Suprapubic skin (tissue), 4 donors: ENCODE results near the gene SCN1B. TPM values are rescaled to one million over a fixed set of nuclear protein-coding genes. Genes with fewer than 3 reads are reported as not detected.

ENCODE experiments used
- DNase-seq, 2 donors: peaks; one replicate each; pipeline ENCODE4 v3.0.0-alpha.2; 2019; ENCODE audit warnings: low spot score in 2 of 2
- H3K27ac ChIP-seq: fragments of 200-600 bp; sonication (generic); one replicate; pipeline ENCODE4 v1.5.1; 2019
- H3K27me3 ChIP-seq: fragments of 200-600 bp; sonication (generic); one replicate; pipeline ENCODE4 v1.5.1; 2019
- H3K36me3 ChIP-seq: fragments of 200-600 bp; sonication (generic); one replicate; pipeline ENCODE4 v1.5.1; 2019
- H3K4me1 ChIP-seq: fragments of 200-600 bp; sonication (generic); one replicate; pipeline ENCODE4 v1.5.1; 2019
- H3K4me3 ChIP-seq: fragments of 200-600 bp; sonication (generic); one replicate; pipeline ENCODE4 v1.5.1; 2019; ENCODE audit warnings: mild to moderate bottlenecking
- H3K9me3 ChIP-seq: fragments of 200-600 bp; sonication (generic); one replicate; pipeline ENCODE4 v1.5.1; 2019
- EP300 ChIP-seq: sonication (generic); formaldehyde crosslinking; IDR thresholded peaks from one replicate; pipeline ENCODE4 v1.6.1; 2017; ENCODE audit warnings: antibody characterized with exemption
- POLR2A ChIP-seq, 2 donors: fragments of 450-650 bp; IDR thresholded peaks; one replicate each; pipeline ENCODE4 v1.6.1; 2017; ENCODE audit warnings: antibody characterized with exemption in 2 of 2, mild to moderate bottlenecking in 2 of 2, moderate library complexity in 2 of 2
- POLR2AphosphoS5 ChIP-seq, 3 donors: sonication (generic); formaldehyde crosslinking; IDR thresholded peaks; one replicate each; pipeline ENCODE4 v1.6.1; 2017; ENCODE audit warnings: antibody characterized with exemption in 3 of 3
- WGBS: methylation state at CpG from one replicate; pipeline ENCODE4 v1.1.5; 2018; 5-methylcytosine and 5-hydroxymethylcytosine counted together
- total RNA-seq, 4 donors: library from RNA; depleted of rRNA; stranded (reverse); fragments of >200 nt; gene quantifications; one replicate each; pipeline ENCODE4 v1.1.0, GENCODE V29; 2016
- TF ChIP-seq, protein P1 (sequence below), 2 donors: fragments of 200-600 bp in 1 of 2; fragments of 450-650 bp in 1 of 2; sonication (generic) in 1 of 2; IDR thresholded peaks; one replicate each; pipeline ENCODE4 v1.5.1; 2016 to 2019; ENCODE audit warnings: antibody characterized with exemption in 2 of 2, mild to moderate bottlenecking in 1 of 2, moderate library complexity in 1 of 2

The SCN1B gene
- total RNA-seq, 4 donors from 2014 or later, result 1.4 to 4.3 (median 2.9) TPM

DNA sequence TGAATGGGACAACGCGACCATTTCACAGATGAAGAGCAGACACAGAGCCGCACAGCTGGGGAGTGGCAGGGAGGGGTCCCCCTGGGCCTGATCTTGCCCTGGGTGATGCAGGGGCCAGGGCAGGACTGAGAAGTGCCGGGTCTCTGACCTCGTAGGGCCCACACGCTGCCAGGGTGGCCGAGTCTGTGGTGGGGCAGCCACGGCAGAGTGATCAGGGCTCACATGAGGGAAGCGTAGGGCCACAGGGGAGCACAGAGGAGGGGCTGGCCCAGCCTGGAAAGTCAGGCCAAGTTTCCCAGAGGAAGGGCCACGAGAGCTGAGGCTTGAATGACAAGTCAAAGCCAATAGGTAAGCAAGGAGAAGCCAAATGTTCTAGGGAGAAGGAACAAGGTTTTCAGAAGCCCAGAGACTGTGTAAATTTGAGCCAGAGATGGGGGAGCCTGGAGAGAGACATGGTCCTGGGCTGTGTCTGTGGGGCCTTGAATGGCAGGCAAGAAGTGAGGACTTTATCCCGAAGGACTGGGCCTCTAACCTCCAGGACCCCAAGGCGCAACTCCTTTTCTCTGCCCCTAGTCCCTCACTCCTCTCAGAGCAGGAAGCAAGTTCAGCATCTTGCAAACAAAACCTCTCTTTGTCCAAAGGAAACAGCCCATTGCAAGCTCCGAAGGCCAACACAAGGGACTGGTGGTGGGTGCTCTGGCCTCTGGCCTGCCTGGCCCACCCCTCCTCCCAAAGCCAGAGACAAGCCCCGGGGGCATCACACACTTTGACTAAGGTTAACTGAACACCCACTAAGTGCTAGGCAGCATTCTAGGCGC is 53.6 kb downstream of the SCN1B start:
- no peaks in the 10 kb centered on the region for H3K36me3 ChIP-seq
- TF ChIP-seq POLR2AphosphoS5 (IDR thresholded peaks at IDR 0.05), result no peak
- TF ChIP-seq, protein P1, sequence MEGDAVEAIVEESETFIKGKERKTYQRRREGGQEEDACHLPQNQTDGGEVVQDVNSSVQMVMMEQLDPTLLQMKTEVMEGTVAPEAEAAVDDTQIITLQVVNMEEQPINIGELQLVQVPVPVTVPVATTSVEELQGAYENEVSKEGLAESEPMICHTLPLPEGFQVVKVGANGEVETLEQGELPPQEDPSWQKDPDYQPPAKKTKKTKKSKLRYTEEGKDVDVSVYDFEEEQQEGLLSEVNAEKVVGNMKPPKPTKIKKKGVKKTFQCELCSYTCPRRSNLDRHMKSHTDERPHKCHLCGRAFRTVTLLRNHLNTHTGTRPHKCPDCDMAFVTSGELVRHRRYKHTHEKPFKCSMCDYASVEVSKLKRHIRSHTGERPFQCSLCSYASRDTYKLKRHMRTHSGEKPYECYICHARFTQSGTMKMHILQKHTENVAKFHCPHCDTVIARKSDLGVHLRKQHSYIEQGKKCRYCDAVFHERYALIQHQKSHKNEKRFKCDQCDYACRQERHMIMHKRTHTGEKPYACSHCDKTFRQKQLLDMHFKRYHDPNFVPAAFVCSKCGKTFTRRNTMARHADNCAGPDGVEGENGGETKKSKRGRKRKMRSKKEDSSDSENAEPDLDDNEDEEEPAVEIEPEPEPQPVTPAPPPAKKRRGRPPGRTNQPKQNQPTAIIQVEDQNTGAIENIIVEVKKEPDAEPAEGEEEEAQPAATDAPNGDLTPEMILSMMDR (IDR thresholded peaks at IDR 0.05), result no peak
- no peak for TF ChIP-seq EP300
- TF ChIP-seq POLR2A (IDR thresholded peaks at IDR 0.05), result no peak
- H3K27me3 ChIP-seq, result no peaks in the 10 kb centered on the region
- H3K9me3 ChIP-seq, result no peaks in the 10 kb centered on the region
- H3K4me1 ChIP-seq, result no peaks in the 10 kb centered on the region
- no peak overlapping the region for H3K4me3 ChIP-seq
- 81% methylated on average over 11 of the region's 15 CpGs for WGBS
- DNase-seq, result no peak
- no peak overlapping the region for H3K27ac ChIP-seq

DNA sequence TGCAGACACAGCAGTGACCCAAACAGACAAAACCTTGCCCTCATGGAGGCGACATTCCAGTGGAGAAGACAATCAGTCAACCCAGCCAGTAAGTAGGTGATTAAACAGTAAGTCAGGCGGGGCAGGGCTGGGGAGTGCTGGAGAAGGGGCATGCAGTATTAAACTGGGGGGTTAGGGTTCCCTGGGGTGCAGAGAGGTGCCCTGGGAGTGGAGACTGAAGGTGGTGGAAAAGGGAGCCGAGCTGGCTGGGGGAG is 54.2 kb downstream of the SCN1B start:
- TF ChIP-seq POLR2AphosphoS5 (IDR thresholded peaks at IDR 0.05) (no peak), POLR2A (IDR thresholded peaks at IDR 0.05) (no peak), EP300 (no peak)
- TF ChIP-seq, protein P1 (IDR thresholded peaks at IDR 0.05), result no peak
- no peak overlapping the region for H3K27ac ChIP-seq
- H3K4me3 ChIP-seq, result no peak overlapping the region
- 93% methylated on average over 3 of the region's 3 CpGs for WGBS
- H3K27me3 ChIP-seq, result no peaks in the 10 kb centered on the region
- no peaks in the 10 kb centered on the region for H3K36me3 ChIP-seq
- H3K9me3 ChIP-seq, result no peaks in the 10 kb centered on the region
- H3K4me1 ChIP-seq, result no peaks in the 10 kb centered on the region
- no peak for DNase-seq

DNA sequence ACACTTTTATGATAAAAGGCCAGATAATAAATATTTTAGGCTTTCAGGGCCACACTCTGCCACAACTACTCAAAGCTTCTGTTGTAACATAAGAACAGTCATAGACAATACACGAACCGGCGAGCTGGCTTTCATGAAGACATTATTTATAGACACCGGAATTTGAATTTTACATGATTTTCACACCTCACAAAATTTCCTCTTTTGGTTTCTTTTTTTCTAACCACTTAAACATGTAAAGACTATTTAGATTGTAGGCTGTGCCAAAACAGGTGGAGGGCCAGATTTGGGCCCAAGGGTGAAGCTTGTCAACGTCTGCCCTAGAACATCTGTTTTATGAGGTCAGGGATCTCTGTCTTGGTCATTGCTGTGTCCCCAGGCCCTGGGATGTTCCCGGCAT is 55.7 kb downstream of the SCN1B start:
- no peaks in the 10 kb centered on the region for H3K36me3 ChIP-seq
- TF ChIP-seq, protein P1 (IDR thresholded peaks at IDR 0.05), result no peak
- TF ChIP-seq POLR2A (IDR thresholded peaks at IDR 0.05) (no peak), EP300 (no peak), POLR2AphosphoS5 (IDR thresholded peaks at IDR 0.05) (no peak)
- no peaks in the 10 kb centered on the region for H3K27me3 ChIP-seq
- no peak for DNase-seq
- WGBS, result 77% methylated on average over 6 of the region's 6 CpGs
- H3K4me3 ChIP-seq, result no peak overlapping the region
- peaks cover 4% of the 10 kb centered on the region for H3K4me1 ChIP-seq
- no peaks in the 10 kb centered on the region for H3K9me3 ChIP-seq
- no peak overlapping the region for H3K27ac ChIP-seq

DNA sequence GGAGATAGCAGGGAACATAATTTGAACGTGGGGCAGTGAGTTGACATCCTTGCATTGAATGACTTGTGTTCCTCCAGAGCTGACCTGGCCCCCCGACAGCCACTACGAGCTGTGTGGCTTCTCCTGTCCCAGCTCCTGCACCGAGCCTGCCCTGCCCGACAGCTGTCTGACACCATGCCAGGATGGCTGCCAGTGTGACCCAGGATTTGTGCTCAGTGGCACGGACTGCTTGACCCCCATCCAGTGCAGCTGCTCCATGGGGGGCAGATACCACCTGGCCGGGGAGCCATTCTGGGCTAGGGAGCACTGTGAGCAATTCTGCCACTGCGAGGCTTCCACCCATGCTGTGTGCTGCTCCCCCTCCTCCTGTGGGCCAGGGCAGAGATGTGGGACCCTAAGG is 56.2 kb downstream of the SCN1B start:
- Histone ChIP-seq H3K4me3 (no peak overlapping the region), H3K4me1 (peaks cover 7% of the 10 kb centered on the region), H3K27ac (no peak overlapping the region), H3K9me3 (no peaks in the 10 kb centered on the region), H3K27me3 (no peaks in the 10 kb centered on the region), H3K36me3 (no peaks in the 10 kb centered on the region)
- 87% methylated on average over 8 of the region's 8 CpGs for WGBS
- DNase-seq, result no peak
- TF ChIP-seq, protein P1 (IDR thresholded peaks at IDR 0.05), result no peak
- TF ChIP-seq EP300 (no peak), POLR2AphosphoS5 (IDR thresholded peaks at IDR 0.05) (no peak), POLR2A (IDR thresholded peaks at IDR 0.05) (no peak)

DNA sequence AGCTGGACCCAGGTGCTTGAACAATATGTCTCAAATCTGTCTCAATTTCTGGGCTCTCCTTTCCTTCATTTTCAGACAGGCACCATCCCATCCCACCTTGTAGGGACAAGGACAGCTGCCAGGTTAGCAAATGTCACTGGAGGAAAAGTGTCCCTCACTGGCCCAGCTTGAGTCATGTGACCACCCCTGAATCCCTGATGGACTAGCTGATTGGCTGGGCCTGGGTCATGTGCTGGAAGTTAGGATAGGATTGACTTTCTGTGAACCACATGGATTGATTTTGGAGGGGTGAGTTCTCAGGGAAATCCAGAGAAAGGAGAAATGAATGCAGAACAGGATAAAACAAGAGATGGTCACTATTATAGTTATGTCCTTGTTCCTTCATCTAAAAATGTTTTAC is 57.1 kb downstream of the SCN1B start:
- H3K36me3 ChIP-seq, result no peaks in the 10 kb centered on the region
- H3K27me3 ChIP-seq, result no peaks in the 10 kb centered on the region
- no peak for TF ChIP-seq EP300
- TF ChIP-seq, protein P1 (IDR thresholded peaks at IDR 0.05), result no peak
- no peak for TF ChIP-seq POLR2A (IDR thresholded peaks at IDR 0.05)
- no peak for TF ChIP-seq POLR2AphosphoS5 (IDR thresholded peaks at IDR 0.05)
- no peaks in the 10 kb centered on the region for H3K9me3 ChIP-seq
- no peak for DNase-seq
- H3K27ac ChIP-seq, result no peak overlapping the region
- peaks cover 12% of the 10 kb centered on the region for H3K4me1 ChIP-seq
- no peak overlapping the region for H3K4me3 ChIP-seq
